ENCODE measurements around the gene CEBPZ.
"Not testable (repeated sequence)": the region's sequence is repeated elsewhere in the genome, so short reads cannot be mapped to it uniquely, and the experiment has no call there.

Gene CEBPZ

GRCh38 chr2:37231241-37232130 lies at the start of gene CEBPZ, which contains the start of gene NDUFAF7:
CEBPZ (minus strand) TSS chr2:37231596; CDS start chr2:37231567, 29 bp downstream.
NDUFAF7 (plus strand) TSS chr2:37231658; CDS start chr2:37231706, 48 bp downstream.
- peak; percentile 93 for DNase-seq (ENCODE audit: low read depth)

- DNase-seq (ENCODE audit: low read depth), result no peak
Observed at GRCh38 chr2:37276291-37276690, 44.9 kb upstream of the CEBPZ start.

GRCh38 chr2:37274359-37274965 lies 43.1 kb upstream of the CEBPZ start:
- peak; percentile 34 for DNase-seq (ENCODE audit: low read depth)

- DNase-seq (ENCODE audit: low read depth), result no peak
Observed at GRCh38 chr2:37271376-37272067, 40.1 kb upstream of the CEBPZ start.

- no peak for DNase-seq (ENCODE audit: low read depth)
Observed at GRCh38 chr2:37268111-37268510, 36.7 kb upstream of the CEBPZ start.

- no peak for DNase-seq (ENCODE audit: low read depth)
Observed at GRCh38 chr2:37267685-37268084, 36.3 kb upstream of the CEBPZ start.

GRCh38 chr2:37263839-37264238 lies 32.4 kb upstream of the CEBPZ start:
- no peak for DNase-seq (ENCODE audit: low read depth)

- DNase-seq (ENCODE audit: low read depth), result no peak
Observed at GRCh38 chr2:37262522-37262921, 31.1 kb upstream of the CEBPZ start.

- DNase-seq (ENCODE audit: low read depth), result no peak
Observed at GRCh38 chr2:37250869-37251740, 19.7 kb upstream of the CEBPZ start.

- DNase-seq (ENCODE audit: low read depth), result no peak
Observed at GRCh38 chr2:37246205-37246604, 14.8 kb upstream of the CEBPZ start.

- DNase-seq (ENCODE audit: low read depth), result no peak
Observed at GRCh38 chr2:37244755-37245154, 13.4 kb upstream of the CEBPZ start.

GRCh38 chr2:37244017-37244416 lies 12.6 kb upstream of the CEBPZ start:
- DNase-seq (ENCODE audit: low read depth), result no peak

- DNase-seq (ENCODE audit: low read depth), result no peak
Observed at GRCh38 chr2:37243435-37243834, 12.0 kb upstream of the CEBPZ start.

GRCh38 chr2:37232131-37232933 lies 936 bp upstream of the CEBPZ start:
- DNase-seq (ENCODE audit: low read depth), result peak; percentile 41

- DNase-seq (ENCODE audit: low read depth), result peak; percentile 37
Observed at GRCh38 chr2:37230581-37230980, 815 bp downstream of the CEBPZ start.

- DNase-seq (ENCODE audit: low read depth), result no peak
Observed at GRCh38 chr2:37228788-37229187, 2.6 kb downstream of the CEBPZ start.

- no peak for DNase-seq (ENCODE audit: low read depth)
Observed at GRCh38 chr2:37226863-37227262, 4.5 kb downstream of the CEBPZ start.

GRCh38 chr2:37225129-37225528 lies 6.3 kb downstream of the CEBPZ start:
- DNase-seq (ENCODE audit: low read depth), result not testable (repeated sequence)

- DNase-seq (ENCODE audit: low read depth), result no peak
Observed at GRCh38 chr2:37224063-37224462, 7.3 kb downstream of the CEBPZ start.

GRCh38 chr2:37223131-37223530 lies 8.3 kb downstream of the CEBPZ start:
- no peak for DNase-seq (ENCODE audit: low read depth)

- no peak for DNase-seq (ENCODE audit: low read depth)
Observed at GRCh38 chr2:37219046-37219445, 12.3 kb downstream of the CEBPZ start.
